HG03175 (cell line): ENCODE measurements around the gene TMEM135.
"Not testable (repeated sequence)": the region's sequence is repeated elsewhere in the genome, so short reads cannot be mapped to it uniquely, and the experiment has no call there.

Experiments
- ATAC-seq: cut with Tn5 transposase; IDR thresholded peaks from one replicate; pipeline ENCODE4 v1.9.1; 2021; ENCODE audit warnings: mild to moderate bottlenecking, moderate library complexity; ENCODE audit not compliant: unreplicated experiment

Gene TMEM135

GRCh38 chr11:87139475-87139874 is 101.7 kb downstream of the TMEM135 start:
- ATAC-seq = no peak

GRCh38 chr11:87141322-87141721 is 103.6 kb downstream of the TMEM135 start:
- no peak for ATAC-seq

- no peak for ATAC-seq
These were observed 104.3 kb downstream of the TMEM135 start for GRCh38 chr11:87141980-87142514.

GRCh38 chr11:87142594-87142993 is 104.9 kb downstream of the TMEM135 start:
- no peak for ATAC-seq

GRCh38 chr11:87143641-87144040 is 105.9 kb downstream of the TMEM135 start:
- ATAC-seq = no peak

- no peak for ATAC-seq
These were observed 106.5 kb downstream of the TMEM135 start for GRCh38 chr11:87144252-87144651.

- ATAC-seq = no peak
These were observed 111.0 kb downstream of the TMEM135 start for GRCh38 chr11:87148749-87149148.

GRCh38 chr11:87149782-87150181 is 112.0 kb downstream of the TMEM135 start:
- ATAC-seq = not testable (repeated sequence)

- ATAC-seq = no peak
These were observed 113.2 kb downstream of the TMEM135 start for GRCh38 chr11:87150936-87151335.

- ATAC-seq = no peak
These were observed 116.5 kb downstream of the TMEM135 start for GRCh38 chr11:87154246-87154645.

- no peak for ATAC-seq
These were observed 119.2 kb downstream of the TMEM135 start for GRCh38 chr11:87156970-87157369.

GRCh38 chr11:87169076-87169475 is 131.3 kb downstream of the TMEM135 start:
- not testable (repeated sequence) for ATAC-seq

GRCh38 chr11:87173185-87174039 is 135.7 kb downstream of the TMEM135 start:
- ATAC-seq = no peak

- ATAC-seq = no peak
These were observed 137.1 kb downstream of the TMEM135 start for GRCh38 chr11:87174870-87175269.

GRCh38 chr11:87176044-87176443 is 138.3 kb downstream of the TMEM135 start:
- ATAC-seq = no peak

- no peak for ATAC-seq
These were observed 141.9 kb downstream of the TMEM135 start for GRCh38 chr11:87179621-87180020.

GRCh38 chr11:87180742-87181141 is 143.0 kb downstream of the TMEM135 start:
- no peak for ATAC-seq

GRCh38 chr11:87181143-87181542 is 143.4 kb downstream of the TMEM135 start:
- ATAC-seq = no peak

- ATAC-seq = no peak
These were observed 147.5 kb downstream of the TMEM135 start for GRCh38 chr11:87185228-87185627.

- no peak for ATAC-seq
These were observed 149.3 kb downstream of the TMEM135 start for GRCh38 chr11:87187076-87187475.

- no peak for ATAC-seq
These were observed 150.2 kb downstream of the TMEM135 start for GRCh38 chr11:87187930-87188329.

GRCh38 chr11:87188396-87188795 is 150.7 kb downstream of the TMEM135 start:
- not testable (repeated sequence) for ATAC-seq
